Measurements from ENCODE around the gene CHD8. TPM values are rescaled to one million over a fixed set of nuclear protein-coding genes. Genes with fewer than 3 reads are reported as not detected.

The CHD8 gene
- total RNA-seq, 1 experiment from 2014 or later, result 57.4 TPM

DNA sequence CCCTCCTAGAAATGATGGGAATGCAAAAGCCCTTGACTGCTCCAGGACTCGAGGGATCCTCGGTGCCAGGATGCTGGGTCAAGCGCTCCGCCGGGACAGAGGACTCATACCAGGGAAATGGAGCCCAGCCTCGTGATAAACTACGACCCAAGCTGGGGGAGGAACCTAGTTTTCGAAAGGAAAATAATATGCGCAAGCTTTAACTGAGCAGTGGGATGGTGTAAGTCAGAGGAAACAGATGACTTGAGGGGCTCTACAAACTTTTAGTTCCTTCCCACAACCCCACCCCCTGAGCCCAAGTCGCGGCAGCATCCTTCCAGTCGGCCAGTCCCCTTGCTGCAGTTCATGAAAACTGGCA, 71.5 kb downstream of the CHD8 start:
- Histone ChIP-seq H2AFZ (ENCODE audit: low read length) (peak overlapping the region; percentile 89), H3K27me3 (ENCODE audit: low read length) (no peaks in the 10 kb centered on the region), H3K4me1 (ENCODE audit: insufficient read depth, low read length) (peaks cover 14% of the 10 kb centered on the region), H3K9me2 (replicated peaks; ENCODE audit: low read length) (no peaks in the 10 kb centered on the region), H3F3A (ENCODE audit: low read length, unreplicated experiment) (no peaks in the 10 kb centered on the region), H3K36me3 (ENCODE audit: low read depth, low read length) (peaks cover 14% of the 10 kb centered on the region; the same call in 1 of the 2 replicates), H3K9me3 (ENCODE audit: low read length) (no peaks in the 10 kb centered on the region), H3K79me2 (ENCODE audit: low read length) (peaks cover 44% of the 10 kb centered on the region), H3K4me2 (ENCODE audit: low read length) (peak overlapping the region; percentile 86), H3K4me3 (ENCODE audit: low read length) (peak overlapping the region; percentile 80), H4K20me1 (ENCODE audit: low read length) (peaks cover 21% of the 10 kb centered on the region), H3K27ac (ENCODE audit: low read length) (peak overlapping the region; percentile 86), H3K9ac (ENCODE audit: low read length) (peak overlapping the region; percentile 97)
- no TSS peak for BruUV-seq (replicated peaks)
- no peak for DNase-seq
- CTCF ChIA-PET, result interaction anchor here (1.0 kb wide), 1 partner anchor 114 kb away, joined by 3 read pairs; no protein-coding TSS in a partner anchor
- POLR2A ChIA-PET (ENCODE audit: unreplicated experiment), result interaction anchor here (0.5 to 0.7 kb wide), 5 partner anchors 38 to 144 kb away, joined by 3 to 13 read pairs (median 4); no protein-coding TSS in a partner anchor
- TF ChIP-seq EZH2 (IDR thresholded peaks at IDR 0.05; ENCODE audit: low read length, unreplicated experiment) (no peak), CTCF (conservative IDR thresholded peaks at IDR 0.05; ENCODE audit: low read depth, low read length) (no peak), EZH2phosphoT487 (IDR thresholded peaks at IDR 0.05; ENCODE audit: borderline replicate concordance, low read length) (no peak)
- no peak for ATAC-seq
- intact Hi-C loops (cut with micrococcal nuclease), result loop anchor here (2.0 to 10.0 kb wide), 2 partner anchors 92 to 120 kb away; partner anchors contain the start of genes HNRNPC, RAB2B and TOX4

DNA sequence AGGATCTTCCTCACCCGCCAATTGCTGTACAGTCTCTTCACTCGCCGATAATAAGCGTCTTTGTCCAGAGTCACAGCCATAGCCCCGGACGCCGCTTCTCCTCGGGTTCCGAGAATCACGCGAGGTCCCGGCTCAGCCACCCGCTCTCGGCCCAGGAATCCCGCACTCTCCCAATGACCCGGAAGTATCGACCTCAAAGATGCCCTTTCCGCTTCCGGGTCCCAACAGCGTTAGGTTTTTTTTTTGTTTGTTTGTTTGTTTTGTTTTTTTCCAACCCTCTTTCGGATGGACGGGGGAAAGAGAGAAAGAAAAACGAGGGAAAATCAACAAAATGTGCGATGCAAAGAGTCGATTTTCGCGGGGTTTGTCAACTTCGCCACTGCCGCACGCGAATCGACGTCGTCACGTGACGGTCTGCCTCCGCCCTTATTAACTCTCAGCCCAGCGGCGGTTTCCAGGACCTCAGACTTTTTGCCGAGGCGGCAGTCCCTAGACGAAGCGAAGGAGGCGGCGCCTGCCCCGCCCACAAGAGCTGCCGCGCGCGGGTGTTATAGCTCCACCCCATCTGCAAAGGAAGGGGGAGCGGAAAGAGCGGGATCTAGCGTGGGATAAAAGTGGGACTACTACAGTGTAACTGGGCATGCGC, 72.0 kb downstream of the CHD8 start, which contains the start of gene SUPT16H:
TSS of gene SUPT16H (minus strand) at position 172 of the 646 bp plus-strand sequence. CDS start at position 80, 92 bp downstream.
- intact Hi-C loops (cut with micrococcal nuclease), result loop anchor here (2.0 to 10.0 kb wide), 2 partner anchors 93 to 119 kb away; partner anchors contain the start of genes HNRNPC, RAB2B and TOX4
- peaks cover 25% of the 10 kb centered on the region for H4K20me1 ChIP-seq (ENCODE audit: low read length)
- TF ChIP-seq CTCF (conservative IDR thresholded peaks at IDR 0.05; ENCODE audit: low read depth, low read length) (no peak), EZH2 (IDR thresholded peaks at IDR 0.05; ENCODE audit: low read length, unreplicated experiment) (no peak), EZH2phosphoT487 (IDR thresholded peaks at IDR 0.05; ENCODE audit: borderline replicate concordance, low read length) (no peak)
- peaks cover 14% of the 10 kb centered on the region for H3K4me1 ChIP-seq (ENCODE audit: insufficient read depth, low read length)
- ATAC-seq (peak; percentile 90), DNase-seq (peak; percentile 95)
- H3K27ac ChIP-seq (ENCODE audit: low read length), result peak within 1 kb of the TSS; percentile 86
- H2AFZ ChIP-seq (ENCODE audit: low read length), result peak within 1 kb of the TSS; percentile 89
- no peaks in the 10 kb centered on the region for H3F3A ChIP-seq (ENCODE audit: low read length, unreplicated experiment)
- peak within 1 kb of the TSS; percentile 80 for H3K4me3 ChIP-seq (ENCODE audit: low read length)
- no peaks in the 10 kb centered on the region for H3K27me3 ChIP-seq (ENCODE audit: low read length)
- BruUV-seq (replicated peaks), result no TSS peak
- ChIA-PET CTCF (interaction anchor here (1.0 kb wide), 1 partner anchor 114 kb away, joined by 3 read pairs; no protein-coding TSS in a partner anchor), POLR2A (ENCODE audit: unreplicated experiment) (interaction anchor here (0.5 to 0.7 kb wide), 6 partner anchors 38 to 144 kb away, joined by 3 to 13 read pairs (median 4); no protein-coding TSS in a partner anchor)
- peaks cover 49% of the 10 kb centered on the region for H3K79me2 ChIP-seq (ENCODE audit: low read length)
- H3K9ac ChIP-seq (ENCODE audit: low read length), result peak within 1 kb of the TSS; percentile 97
- H3K9me3 ChIP-seq (ENCODE audit: low read length), result no peaks in the 10 kb centered on the region
- peaks cover 14% of the 10 kb centered on the region; the same call in 1 of the 2 replicates for H3K36me3 ChIP-seq (ENCODE audit: low read depth, low read length)
- peak within 1 kb of the TSS; percentile 86 for H3K4me2 ChIP-seq (ENCODE audit: low read length)
- H3K9me2 ChIP-seq (replicated peaks; ENCODE audit: low read length), result no peaks in the 10 kb centered on the region

Measured in PC-3 (cell line).